HG02588 (cell line): ENCODE measurements around the gene MGMT.

ENCODE experiments used
- ATAC-seq: cut with Tn5 transposase; IDR thresholded peaks from one replicate; pipeline ENCODE4 v1.9.1; 2021; ENCODE audit warnings: mild to moderate bottlenecking, moderate library complexity; ENCODE audit not compliant: unreplicated experiment

The MGMT gene

GRCh38 chr10:129679207-129679606 is 212.2 kb downstream of the MGMT start:
- no peak for ATAC-seq

DNA sequence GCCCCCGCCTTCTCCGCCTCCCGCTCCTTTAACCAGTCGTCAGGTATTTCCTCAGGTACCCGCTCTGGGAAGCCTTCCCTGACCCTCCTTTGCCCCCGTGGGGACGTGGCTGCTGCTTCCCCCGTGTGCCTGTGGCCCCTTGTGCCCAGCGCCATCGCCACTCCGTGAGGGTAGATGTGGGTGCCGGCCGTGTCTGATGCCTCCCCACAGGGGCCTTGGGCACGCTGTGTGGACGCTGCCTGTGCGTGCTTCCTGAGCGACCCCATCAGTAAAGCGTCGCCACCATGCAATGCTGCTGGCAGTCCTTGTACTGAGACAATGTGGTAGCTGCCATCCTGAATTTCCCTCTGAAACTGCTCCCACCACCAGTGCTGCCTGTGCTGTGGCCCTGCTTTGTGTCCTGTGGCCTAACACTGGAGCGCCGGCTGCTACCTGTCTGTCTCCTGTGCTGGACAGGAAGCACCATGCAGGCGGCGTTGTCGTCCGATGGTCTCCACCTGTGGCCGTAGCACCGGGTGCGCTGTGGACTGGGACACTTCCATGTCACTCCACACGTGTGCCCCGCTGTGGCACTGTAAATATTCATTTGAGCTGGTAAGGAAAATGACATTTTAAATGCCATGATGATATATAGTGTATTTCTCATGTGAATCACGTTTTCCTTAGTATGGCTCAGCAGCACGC is 213.8 kb downstream of the MGMT start:
- ATAC-seq = no peak

GRCh38 chr10:129681856-129682255 is 214.8 kb downstream of the MGMT start:
- ATAC-seq = no peak

- ATAC-seq = no peak
These were observed 216.5 kb downstream of the MGMT start for GRCh38 chr10:129683519-129683918.

DNA sequence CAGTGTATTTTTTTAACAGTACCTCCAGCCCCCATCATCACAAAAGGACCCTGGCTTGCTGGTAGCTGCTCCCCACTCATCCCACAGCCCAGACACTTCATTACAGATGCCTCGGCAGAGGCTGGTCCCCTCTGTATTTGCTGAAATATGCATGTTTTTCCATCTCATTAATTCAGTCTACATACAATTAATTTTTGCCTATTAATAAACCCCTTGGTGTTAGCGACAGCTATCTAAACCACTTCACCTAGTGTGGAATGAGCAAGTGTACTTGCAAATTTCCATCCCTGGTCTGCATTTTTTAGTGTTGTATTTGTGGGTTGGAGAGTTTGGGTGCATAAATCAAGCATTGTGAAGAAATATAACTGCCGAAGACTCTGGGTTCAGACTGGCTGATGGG is 216.9 kb downstream of the MGMT start:
- ATAC-seq = no peak

GRCh38 chr10:129685271-129685670 is 218.2 kb downstream of the MGMT start:
- ATAC-seq = no peak

DNA sequence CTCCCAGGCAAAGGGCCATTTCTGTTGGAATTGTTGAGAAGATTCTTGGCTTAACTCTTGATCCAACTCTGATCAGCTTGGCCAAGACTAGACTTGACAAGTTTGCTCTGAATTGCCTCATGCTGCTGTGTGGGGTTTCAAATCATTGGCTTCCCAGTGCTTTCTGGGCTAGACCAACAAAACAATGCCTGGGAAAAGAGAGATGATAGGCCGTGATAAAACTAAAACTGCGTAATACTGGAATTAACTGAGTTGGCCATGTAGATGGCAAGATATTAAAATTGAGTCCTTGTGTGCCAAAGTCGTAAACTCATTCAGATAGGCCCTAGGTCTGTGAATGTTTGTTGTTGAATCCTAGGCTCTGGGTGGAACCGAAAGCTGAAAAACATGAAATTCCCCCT is 222.6 kb downstream of the MGMT start:
- no peak for ATAC-seq

DNA sequence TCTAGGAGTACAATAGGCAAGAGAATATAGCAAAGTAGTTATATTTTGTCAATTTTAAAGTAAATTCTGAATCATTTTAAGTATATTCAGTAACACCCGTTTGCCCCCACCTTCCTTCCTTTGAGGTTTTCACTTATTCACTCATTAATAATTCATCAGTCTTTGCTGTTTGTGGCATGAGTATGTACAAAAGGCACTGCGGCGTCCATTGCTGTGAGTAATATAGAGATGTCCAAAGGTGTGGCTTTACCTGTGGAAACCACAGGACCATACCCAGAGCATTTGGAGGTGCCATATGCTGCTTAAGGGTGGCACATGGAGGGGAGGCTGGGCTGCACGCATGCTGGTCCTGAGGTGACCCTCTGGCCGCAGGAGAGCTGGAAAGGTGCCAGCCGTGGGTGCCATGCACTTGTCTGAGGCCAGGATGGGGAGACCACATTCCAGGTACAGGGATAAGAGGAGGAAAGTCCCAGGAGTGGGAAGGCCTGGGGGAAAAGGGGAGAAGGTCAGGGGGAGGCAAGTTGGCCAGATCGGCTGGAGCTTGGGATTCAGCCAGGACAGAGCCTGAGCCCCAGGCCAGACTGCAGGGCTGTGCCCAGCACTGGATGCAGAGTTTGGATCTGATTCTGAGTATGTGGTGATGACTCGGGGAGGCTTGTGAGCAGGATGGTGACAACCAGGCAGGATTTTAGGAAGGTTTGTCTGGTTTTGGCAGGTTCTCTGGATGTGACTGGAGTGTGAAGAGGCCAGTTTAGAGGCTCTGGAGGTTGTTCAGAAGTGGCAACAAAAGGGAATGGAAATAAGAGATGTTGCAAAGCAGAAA is 223.4 kb downstream of the MGMT start:
- ATAC-seq = no peak

GRCh38 chr10:129692695-129693094 is 225.7 kb downstream of the MGMT start:
- ATAC-seq = no peak

- no peak for ATAC-seq
These were observed 226.3 kb downstream of the MGMT start for GRCh38 chr10:129693382-129693781.

GRCh38 chr10:129694184-129694583 is 227.1 kb downstream of the MGMT start:
- ATAC-seq = no peak

DNA sequence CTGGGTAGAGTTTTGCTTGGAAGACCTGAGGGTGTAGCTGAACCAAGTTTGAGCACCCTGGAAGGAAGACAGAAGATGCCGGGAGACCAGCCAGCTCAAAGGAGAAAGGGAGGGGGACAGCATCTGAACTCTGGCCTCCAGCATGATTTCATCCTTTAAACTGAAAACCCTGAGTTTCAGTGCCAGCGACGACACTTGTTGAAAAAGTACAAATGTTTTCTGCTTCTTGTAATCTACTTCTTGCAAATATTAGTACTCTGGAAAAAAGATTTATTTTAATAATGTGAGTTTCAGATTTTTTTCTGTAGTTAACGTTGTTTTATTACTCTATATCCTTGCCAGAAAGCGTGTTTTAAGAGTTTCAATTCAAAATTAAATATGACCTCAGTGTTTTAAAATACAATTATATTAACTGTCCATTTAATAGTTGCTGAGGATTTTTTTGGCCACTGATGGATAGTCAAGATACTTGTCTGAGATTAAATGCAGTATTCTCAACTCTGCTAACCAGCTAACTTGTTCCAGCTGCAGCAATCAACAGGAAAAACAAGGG is 227.7 kb downstream of the MGMT start:
- no peak for ATAC-seq

GRCh38 chr10:129695671-129696070 is 228.6 kb downstream of the MGMT start:
- no peak for ATAC-seq

GRCh38 chr10:129696636-129697035 is 229.6 kb downstream of the MGMT start:
- no peak for ATAC-seq

GRCh38 chr10:129697463-129698247 is 230.6 kb downstream of the MGMT start:
- no peak for ATAC-seq

- ATAC-seq = no peak
These were observed 232.8 kb downstream of the MGMT start for GRCh38 chr10:129699722-129700340.

GRCh38 chr10:129702605-129703004 is 235.6 kb downstream of the MGMT start:
- no peak for ATAC-seq

- ATAC-seq = no peak
These were observed 236.5 kb downstream of the MGMT start for GRCh38 chr10:129703287-129704137.

GRCh38 chr10:129704225-129704624 is 237.2 kb downstream of the MGMT start:
- no peak for ATAC-seq
